ENCODE data around the gene RIGI. TPM values are rescaled to one million over a fixed set of nuclear protein-coding genes. Genes with fewer than 3 reads are reported as not detected.

RIGI gene
- total and polyA plus RNA-seq, 2 of the 4 experiments (the other 2 are of a cell fraction), result 4.8 to 13.6 TPM

DNA sequence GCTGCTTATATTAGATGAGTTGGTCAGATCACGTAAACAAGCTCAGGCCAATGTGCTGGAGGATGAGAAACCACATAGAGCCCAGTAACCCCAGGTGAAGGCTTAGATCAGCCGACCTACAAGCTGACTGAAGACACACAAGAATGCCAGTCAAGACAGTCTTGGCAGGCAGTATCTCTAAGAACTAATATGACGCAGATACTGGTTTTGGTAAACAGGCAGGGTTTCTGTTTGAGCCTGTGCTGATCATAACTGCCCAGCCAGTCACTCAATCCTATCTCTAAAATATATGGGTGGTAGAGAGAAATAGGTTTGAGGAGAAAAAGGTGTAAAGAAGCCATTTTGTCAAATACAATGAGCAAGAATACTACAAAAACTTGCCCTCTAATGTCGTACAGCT lies 7.8 kb upstream of the RIGI start:
- H3K27me3 ChIP-seq (ENCODE audit: control insufficient read depth, insufficient read depth, low read length), result no peaks in the 10 kb centered on the region
- CTCF ChIA-PET, result interaction anchor here (0.8 kb wide), 1 partner anchor 11 kb away, joined by 3 read pairs; no protein-coding TSS in a partner anchor

More for the DNA sequence above, 7.8 kb upstream of the RIGI start:
- Histone ChIP-seq H3K9ac (ENCODE audit: low read depth, low read length) (no peak overlapping the region), H2AK9ac (replicated peaks; ENCODE audit: low read depth, low read length, poor library complexity) (no peak overlapping the region), H2AK5ac (ENCODE audit: low read depth, low read length) (no peak overlapping the region), H3K9me1 (ENCODE audit: insufficient read depth, low read length) (no peaks in the 10 kb centered on the region), H4K20me1 (ENCODE audit: insufficient read depth, low read length) (no peaks in the 10 kb centered on the region), H3K18ac (ENCODE audit: low read depth, low read length) (no peak overlapping the region), H3K4me1 (ENCODE audit: control insufficient read depth, insufficient read depth, low read length) (no peaks in the 10 kb centered on the region), H3K56ac (ENCODE audit: extremely low read depth, insufficient read depth, low read length) (no peak overlapping the region), H2BK5ac (ENCODE audit: low read depth, low read length, poor library complexity, severe bottlenecking) (no peak overlapping the region), H4K91ac (ENCODE audit: insufficient read depth, low read depth, low read length) (no peak overlapping the region), H3K4me3 (ENCODE audit: insufficient read depth, low read depth, low read length) (no peak overlapping the region), H3K27ac (ENCODE audit: insufficient read depth, low read length) (no peak overlapping the region), H3K79me1 (ENCODE audit: low read depth in 1 of 2, low read length in 2 of 2) (peaks cover 7 to 15% of the 10 kb centered on the region in 2 experiments; a peak in 2 of 4 replicates), H2BK15ac (ENCODE audit: low read depth, low read length) (no peak overlapping the region), H3K4ac (ENCODE audit: low read depth, low read length) (no peak overlapping the region), H2BK120ac (ENCODE audit: low read depth, low read length) (no peak overlapping the region), H3K14ac (replicated peaks; ENCODE audit: low read depth, low read length) (no peak overlapping the region), H3K9me3 (ENCODE audit: control insufficient read depth, insufficient read depth, low read length) (no peaks in the 10 kb centered on the region), H3K36me3 (ENCODE audit: control insufficient read depth, insufficient read depth, low read length) (no peaks in the 10 kb centered on the region), H2AFZ (replicated peaks; ENCODE audit: low read length, poor library complexity) (no peak overlapping the region), H4K8ac (ENCODE audit: low read depth in 2 of 2, low read length in 2 of 2) (no peak overlapping the region), H2BK20ac (ENCODE audit: low read depth, low read length) (no peak overlapping the region), H3K4me2 (ENCODE audit: low read depth, low read length) (no peak overlapping the region), H3K23ac (ENCODE audit: low read depth, low read length) (no peak overlapping the region), H4K5ac (ENCODE audit: low read depth, low read length) (no peak overlapping the region)
- BruUV-seq (replicated peaks), result no TSS peak
- TF ChIP-seq, protein P1, sequence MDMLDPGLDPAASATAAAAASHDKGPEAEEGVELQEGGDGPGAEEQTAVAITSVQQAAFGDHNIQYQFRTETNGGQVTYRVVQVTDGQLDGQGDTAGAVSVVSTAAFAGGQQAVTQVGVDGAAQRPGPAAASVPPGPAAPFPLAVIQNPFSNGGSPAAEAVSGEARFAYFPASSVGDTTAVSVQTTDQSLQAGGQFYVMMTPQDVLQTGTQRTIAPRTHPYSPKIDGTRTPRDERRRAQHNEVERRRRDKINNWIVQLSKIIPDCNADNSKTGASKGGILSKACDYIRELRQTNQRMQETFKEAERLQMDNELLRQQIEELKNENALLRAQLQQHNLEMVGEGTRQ (IDR thresholded peaks at IDR 0.05; ENCODE audit: low read depth, low read length), result no peak
- TF ChIP-seq RAD21 (IDR thresholded peaks at IDR 0.05; ENCODE audit: low read length) (no peak), CHD1 (IDR thresholded peaks at IDR 0.05; ENCODE audit: low read depth, low read length) (no peak), FOS (IDR thresholded peaks at IDR 0.05; ENCODE audit: low read depth, low read length) (no peak), POLR2A (IDR thresholded peaks at IDR 0.05; ENCODE audit: low read depth, low read length) (no peak), CEBPB (IDR thresholded peaks at IDR 0.05; ENCODE audit: low read depth, low read length) (no peak), MAZ (IDR thresholded peaks at IDR 0.05; ENCODE audit: borderline replicate concordance, low read depth, low read length) (no peak), NFE2L2 (IDR thresholded peaks at IDR 0.05; ENCODE audit: low read depth, low read length) (no peak), RCOR1 (IDR thresholded peaks at IDR 0.05; ENCODE audit: insufficient replicate concordance, low read length) (no peak), CTCF (conservative IDR thresholded peaks at IDR 0.05; ENCODE audit: low read depth, low read length) (no peak), ELK1 (IDR thresholded peaks at IDR 0.05; ENCODE audit: borderline replicate concordance, low read depth, low read length) (no peak), RFX5 (IDR thresholded peaks at IDR 0.05; ENCODE audit: low read depth, low read length) (no peak), SMC3 (IDR thresholded peaks at IDR 0.05; ENCODE audit: low read depth, low read length) (no peak), MXI1 (IDR thresholded peaks at IDR 0.05; ENCODE audit: borderline replicate concordance, low read depth, low read length) (no peak)
- dilution Hi-C loops (cut with HindIII; ENCODE audit: low sequenced_read_pairs, unreplicated experiment) (no loop called here), in situ Hi-C loops (cut with MboI; ENCODE audit: low sequenced_read_pairs) (no loop called here), intact Hi-C loops (cut with micrococcal nuclease) (no loop called here)
- 80% methylated on average over 1 of the region's 4 CpGs; no CpG with 5 or more reads in 1 of the 2 experiments for WGBS, 2 experiments (ENCODE audit: extremely low coverage in 2 of 2, insufficient read length in 1 of 2)
- POLR2A ChIA-PET (ENCODE audit: unreplicated experiment), result interaction anchor here (1.0 kb wide), 1 partner anchor 8 kb away, joined by 3 read pairs; the partner anchor contains the start of gene RIGI
- DNase-seq (no peak), ATAC-seq (ENCODE audit: low read depth) (no peak)
